OCI-M1 (cell line): Measurements from ENCODE around the gene BICDL2.

Experiments
- DNase-seq: peaks from one replicate; lab custom pipeline; 2025; lab: John Stamatoyannopoulos, UW

BICDL2 gene

DNA sequence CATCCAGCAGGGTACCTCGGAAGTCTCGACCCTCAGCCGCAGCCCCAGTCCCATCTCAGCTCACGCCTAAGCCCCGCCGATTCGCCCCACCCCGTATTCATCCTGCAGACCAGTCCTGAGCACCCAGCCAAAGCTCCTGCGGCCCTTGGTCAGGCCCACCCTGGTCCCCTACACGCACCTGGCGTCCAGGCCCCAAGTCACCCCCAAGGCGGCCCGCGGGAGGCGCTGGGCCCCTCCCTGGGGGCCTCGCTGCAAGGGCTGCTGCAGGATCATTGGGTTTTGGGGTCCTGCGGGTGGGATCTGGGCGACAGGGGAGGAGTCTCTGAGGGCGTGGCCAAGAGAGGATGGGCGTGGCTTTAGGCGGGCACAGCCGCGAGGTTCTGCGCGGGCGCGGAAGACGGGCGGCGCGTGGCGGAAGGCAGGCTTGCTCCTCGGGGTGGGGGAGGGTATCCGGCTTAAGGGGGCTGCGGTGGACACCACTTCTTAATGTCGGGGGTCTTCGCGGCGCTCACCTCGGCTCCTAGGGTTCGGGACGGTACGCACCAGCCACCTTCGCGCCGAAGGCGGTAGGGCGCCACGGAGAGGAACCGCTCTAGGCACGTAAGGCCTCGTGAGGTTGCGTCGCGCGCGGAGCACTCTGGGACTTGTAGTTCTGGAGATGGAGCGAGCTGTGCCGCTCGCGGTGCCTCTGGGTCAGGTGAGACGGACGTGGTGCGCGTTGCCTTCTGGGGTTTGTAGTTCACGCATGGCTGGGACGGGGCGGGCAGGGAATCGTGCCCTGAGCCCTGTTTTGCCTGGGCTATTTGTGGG, 12.9 kb downstream of the BICDL2 start, which contains the start of the genes HCFC1R1 and THOC6:
Gene HCFC1R1, minus strand, starts transcription at position 274 of the 810 bp plus-strand sequence. Its CDS starts 1 bp downstream, at position 273.
Gene THOC6, plus strand, starts transcription at position 367 of the 810 bp plus-strand sequence. Its CDS starts 292 bp downstream, at position 659.
- peak; percentile 98 for DNase-seq

DNA sequence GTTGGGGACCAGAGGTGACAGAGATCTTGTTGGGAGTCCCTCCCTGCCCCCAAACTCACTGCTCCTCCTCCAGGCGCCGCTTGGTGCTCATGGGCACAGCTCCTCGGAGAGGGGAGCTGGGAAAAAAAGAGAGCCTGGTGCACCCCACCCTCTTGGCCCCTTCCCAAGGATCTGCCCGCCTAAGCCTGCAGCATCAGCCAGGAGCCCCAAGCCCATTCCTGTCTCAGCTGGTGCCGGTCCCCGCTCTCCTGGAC, 13.4 kb downstream of the BICDL2 start:
- DNase-seq: no peak

DNA sequence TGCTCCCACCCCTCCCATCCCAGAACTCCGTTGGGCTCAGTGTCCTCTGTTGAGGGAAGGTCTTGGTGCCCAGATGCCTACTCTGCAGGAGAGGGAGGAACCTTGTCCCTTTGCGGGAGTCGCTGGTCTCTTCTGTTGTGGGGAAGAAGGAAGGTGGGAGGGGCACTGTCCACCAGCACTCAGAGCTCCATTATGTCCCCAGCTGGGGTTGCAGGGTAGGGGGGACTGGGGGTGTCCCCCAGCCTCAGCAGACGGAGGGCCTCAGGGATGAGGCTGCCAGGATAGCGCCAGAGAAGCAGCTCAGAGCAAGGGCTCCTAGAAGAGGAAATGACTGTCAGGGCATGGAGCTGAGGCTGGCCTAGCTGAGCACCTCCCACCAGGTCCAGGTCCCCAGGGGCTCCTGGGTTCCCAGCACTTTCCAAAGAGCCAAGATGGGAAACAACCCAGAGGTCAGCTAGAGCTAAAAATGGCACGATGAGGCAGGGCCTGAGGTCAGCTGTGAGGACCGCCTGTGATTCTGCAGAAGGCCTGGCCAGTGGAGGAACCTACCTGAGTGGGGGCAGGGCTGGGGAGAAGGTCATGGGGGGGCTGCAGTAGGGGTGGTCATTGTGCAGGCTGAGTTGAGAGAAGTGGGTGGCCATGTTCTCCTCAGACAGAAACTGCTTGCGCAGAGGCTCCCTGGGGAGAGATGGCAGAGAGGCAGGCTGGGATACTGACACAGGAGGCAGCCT, 13.9 kb downstream of the BICDL2 start:
- DNase-seq: peak; percentile 22

DNA sequence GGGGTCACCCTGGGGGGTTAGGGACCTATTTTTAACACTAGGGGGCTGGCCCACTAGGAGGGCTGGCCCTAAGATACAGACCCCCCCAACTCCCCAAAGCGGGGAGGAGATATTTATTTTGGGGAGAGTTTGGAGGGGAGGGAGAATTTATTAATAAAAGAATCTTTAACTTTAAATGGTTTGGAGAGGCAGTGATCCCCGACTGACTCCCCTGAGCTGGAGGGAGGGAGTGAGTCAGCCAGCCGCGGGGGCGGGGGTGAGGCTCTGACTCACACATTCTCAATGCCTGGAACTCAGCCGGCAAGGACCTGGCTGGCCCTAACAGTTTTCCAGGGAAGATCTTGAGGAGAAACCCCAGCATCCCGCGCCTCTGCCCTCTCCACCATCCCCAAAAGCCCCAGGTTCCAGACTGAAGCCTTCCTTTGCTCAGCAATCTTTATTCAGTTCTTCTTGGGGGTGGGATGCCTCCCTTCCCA, 14.5 kb downstream of the BICDL2 start:
- DNase-seq: peak; percentile 78

DNA sequence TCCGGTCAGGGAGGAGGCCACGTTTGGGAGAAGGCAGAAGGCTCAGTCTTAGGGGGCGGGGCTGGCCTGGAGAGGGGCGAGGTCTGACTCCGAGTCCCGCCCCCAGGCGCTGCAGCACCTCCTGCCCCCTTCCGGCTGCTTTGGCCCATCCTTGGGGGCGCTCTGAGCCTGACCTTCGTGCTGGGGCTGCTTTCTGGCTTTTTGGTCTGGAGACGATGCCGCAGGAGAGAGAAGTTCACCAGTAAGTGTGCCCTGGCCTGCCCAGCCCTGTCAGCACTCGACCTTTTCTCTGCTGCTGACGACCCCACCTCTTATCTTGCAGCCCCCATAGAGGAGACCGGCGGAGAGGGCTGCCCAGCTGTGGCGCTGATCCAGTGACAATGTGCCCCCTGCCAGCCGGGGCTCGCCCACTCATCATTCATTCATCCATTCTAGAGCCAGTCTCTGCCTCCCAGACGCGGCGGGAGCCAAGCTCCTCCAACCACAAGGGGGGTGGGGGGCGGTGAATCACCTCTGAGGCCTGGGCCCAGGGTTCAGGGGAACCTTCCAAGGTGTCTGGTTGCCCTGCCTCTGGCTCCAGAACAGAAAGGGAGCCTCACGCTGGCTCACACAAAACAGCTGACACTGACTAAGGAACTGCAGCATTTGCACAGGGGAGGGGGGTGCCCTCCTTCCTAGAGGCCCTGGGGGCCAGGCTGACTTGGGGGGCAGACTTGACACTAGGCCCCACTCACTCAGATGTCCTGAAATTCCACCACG, 15.1 kb downstream of the BICDL2 start:
- peak; percentile 87 for DNase-seq

DNA sequence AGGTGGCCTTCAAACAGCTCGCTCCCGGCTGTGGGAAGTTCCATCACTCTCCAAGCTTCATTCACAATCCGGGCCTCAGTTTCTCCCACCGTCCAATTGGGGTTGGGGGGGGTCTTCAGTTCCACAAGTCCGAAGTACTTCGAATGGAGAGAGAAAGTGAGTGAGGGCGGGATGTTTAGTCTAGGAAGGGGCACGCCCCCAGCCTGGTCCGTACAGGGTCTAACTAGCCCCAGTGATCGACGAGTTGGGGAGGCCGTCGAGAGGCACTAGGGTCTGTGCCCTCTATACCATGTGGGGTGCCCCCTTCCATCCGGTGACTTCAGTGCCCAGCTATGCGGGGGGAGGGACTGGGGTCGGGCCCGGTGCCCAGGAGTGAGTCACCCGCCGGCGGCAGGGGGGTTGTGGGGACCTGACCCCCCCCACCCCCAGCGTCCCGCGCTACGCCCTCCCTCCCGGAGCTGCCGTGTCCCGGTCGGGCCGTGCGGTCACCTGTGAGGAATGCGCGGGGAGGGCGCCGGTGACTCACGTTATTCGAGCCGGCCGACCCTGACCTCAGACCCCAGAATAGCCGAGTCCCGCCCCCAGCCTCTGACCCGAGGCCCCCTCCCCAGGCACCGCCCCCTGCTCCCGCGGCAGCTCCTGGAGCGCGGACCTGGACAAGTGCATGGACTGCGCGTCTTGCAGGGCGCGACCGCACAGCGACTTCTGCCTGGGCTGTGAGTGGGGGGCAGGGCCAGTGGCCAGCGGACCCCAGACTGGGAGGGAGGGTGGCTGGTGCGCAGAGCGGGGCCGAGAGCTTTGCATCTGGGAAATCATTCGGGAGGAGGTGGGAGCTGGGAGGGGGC, 15.9 kb downstream of the BICDL2 start:
- DNase-seq: peak; percentile 60

DNA sequence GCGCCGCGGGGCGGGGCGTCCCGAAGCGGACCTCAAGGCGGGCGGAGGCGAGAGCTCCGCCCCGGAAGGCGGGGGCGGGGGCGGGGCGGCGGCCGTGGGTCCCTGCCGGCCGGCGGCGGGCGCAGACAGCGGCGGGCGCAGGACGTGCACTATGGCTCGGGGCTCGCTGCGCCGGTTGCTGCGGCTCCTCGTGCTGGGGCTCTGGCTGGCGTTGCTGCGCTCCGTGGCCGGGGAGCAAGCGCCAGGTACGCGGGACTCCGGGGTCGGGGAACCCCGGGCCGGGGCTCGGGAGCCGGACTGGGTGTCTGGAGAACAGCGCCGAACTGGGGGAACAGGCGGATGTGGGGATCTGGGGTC, 16.5 kb downstream of the BICDL2 start, which contains the start of gene TNFRSF12A:
Gene TNFRSF12A, plus strand, starts transcription at position 122 of the 357 bp plus-strand sequence. Its CDS starts 30 bp downstream, at position 152.
- peak; percentile 85 for DNase-seq

DNA sequence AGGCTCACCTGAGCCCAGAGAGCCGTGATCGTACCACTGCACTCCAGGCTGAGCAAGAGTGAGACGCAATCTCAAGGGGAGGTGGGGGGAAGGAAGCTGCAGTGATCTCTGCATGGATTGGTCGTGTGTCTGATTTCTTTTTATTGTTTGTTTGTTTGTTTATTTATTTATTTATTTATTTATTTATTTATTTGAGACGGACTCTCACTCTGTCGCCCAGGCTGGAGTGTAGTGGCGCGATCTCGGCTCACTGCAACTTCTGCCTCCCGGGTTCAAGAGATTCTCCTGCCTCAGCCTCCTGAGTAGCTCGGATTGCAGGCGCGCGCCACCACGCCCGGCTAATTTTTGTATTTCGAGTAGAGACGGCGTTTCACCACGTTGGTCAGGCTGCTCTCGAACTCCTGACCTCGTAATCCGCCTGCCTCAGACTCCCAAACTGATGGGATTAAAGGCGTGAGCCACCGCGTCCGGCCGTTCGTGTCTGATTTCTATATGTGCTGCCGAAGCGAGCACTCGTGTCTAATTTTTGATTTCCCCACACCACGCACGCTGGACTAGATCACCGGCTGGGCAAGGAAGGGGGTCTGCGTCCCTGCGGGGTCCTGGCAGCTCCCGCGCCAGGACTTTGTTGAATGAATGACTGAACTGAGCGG, 17.0 kb downstream of the BICDL2 start:
- DNase-seq: no peak

DNA sequence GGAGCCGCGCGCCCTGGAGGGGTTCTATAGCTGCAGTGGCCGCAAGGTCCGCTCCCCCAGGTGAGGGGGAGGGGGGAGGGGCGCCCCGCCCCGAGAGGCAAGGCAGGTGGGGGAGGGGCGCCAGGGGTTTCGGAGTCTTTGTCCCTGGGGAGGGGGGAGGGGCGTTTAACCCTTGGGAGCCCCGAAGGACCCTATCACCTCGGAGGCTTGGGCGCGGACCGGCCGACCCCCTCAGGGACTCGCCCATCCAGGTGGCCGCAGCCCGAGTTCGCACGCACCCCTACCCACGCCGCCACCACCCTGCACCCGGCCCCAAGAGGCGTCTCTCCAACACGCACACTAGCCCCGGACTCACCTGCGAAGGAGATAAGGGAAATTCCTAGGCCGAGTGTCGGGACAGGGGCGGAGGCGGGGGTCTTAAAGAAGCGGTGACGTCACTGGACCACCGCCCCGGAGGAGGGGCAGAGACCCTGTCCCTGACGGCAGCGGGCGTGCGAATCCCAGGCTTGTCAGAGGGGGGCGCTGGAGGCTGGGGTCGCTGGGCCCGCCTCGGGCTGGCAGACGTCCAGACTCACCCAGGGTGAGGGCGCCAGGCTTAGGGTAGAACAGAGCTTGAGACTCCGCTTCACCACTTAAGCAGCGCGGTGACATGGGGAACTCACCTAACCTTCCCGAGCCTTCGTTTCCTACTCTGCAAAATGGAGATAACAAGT, 18.8 kb downstream of the BICDL2 start, which contains the start of gene CLDN6:
Gene CLDN6, minus strand, starts transcription at position 390 of the 713 bp plus-strand sequence. CDS start 2,162 bp downstream, outside the sequence.
- peak; percentile 23 for DNase-seq

DNA sequence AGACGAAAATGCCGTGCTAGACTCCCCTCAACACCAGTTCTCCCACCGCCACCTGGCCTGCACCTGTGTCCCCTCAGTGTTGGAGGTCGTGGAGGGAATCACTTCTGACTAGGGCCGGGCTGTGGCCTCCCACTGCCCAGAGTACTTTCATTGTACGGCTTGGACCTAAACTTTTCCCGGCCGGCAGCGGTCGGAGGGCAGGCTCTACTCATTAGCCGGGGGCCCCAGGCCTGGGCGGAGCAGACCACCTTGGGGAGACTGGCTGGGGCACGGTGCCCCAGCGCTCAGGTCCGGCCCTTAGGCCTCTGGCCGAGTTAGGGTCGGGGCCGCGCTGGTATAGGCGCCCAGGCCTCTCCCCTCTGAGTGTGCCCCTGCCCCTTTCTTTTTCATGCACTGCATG, 19.4 kb downstream of the BICDL2 start:
- DNase-seq: no peak

DNA sequence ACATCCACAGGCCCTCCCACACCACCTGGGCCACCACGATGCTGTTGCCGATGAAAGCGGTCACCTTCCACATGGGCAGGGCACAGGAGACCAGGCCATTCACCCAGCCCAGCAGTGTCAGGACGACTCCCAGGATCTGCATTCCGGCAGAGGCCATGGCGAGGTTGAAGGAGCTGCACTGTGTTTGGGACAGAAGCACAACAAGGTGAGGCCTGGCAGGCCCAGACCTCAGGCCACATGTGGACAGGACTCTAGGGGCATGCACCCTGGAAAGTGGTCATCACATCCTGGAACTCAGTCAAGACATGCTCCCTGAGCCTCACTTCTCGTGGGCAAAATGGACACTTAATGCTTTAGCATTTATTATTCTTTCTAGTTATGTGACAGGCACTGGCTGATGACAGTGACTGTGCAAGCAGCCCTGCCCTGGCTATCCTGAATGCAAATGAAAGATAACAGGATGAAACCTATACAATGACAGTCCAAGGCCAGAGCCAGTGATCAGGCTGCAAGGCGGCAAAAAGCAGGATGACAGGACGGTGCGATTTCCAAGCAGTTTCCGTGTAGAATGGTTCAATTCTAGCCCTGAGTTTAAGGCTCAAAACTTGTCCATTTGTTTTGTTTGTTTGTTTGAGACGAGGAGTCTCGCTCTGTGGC, 20.8 kb downstream of the BICDL2 start:
- DNase-seq: peak; percentile 30

DNA sequence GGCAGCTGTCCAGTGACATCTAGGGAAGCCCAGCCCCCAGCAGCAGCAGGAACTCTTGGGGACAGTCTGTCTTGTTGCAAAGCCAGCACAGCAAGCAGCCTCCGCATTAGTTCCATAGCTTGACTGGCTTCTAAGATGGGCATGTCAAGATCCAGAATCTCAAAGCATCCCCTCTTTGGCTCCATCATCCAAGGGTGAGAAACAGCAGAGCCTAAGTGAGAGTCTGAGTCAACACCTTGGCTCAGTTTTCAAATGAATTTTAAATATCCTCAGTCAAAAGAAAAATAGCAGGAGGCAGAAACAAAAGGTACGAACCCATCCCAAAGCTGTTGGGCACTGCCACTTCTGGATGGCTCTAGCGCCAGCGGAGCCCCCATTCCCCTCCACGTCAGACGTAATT, 21.8 kb downstream of the BICDL2 start:
- no peak for DNase-seq

DNA sequence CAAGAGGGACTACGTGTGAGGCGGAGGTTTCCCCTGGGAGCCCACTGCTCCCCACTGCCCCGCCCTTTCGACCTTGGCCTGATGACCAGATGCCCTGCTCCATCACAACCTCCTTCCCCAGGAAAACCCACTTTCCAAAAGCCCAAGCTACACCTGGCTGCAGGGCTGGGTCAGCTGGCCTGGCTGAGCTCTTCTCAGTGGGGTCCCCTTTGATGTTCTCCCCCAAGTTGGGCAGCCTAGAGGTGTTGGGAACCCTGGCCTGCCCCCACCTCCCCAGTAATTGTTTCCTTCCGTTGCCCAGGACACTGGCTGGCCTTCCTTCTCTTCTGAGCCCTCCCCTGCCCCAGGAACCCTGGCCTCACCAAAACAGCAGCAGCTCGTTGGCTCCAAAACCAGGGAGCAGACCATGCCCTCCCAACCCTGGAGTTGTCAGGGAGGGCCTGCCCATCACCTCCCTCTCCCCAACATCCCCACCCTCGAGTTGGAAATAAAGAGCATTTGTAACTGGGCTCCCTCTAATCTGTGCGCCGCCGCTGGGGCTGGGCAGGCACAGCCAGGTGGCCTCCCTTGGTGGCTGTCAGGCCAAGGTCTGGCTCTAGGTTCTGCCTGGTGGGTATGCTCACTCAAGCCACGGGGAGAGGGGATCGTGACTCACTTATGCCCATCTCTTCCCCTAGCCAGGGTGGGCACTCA, 22.6 kb downstream of the BICDL2 start:
- no peak for DNase-seq

DNA sequence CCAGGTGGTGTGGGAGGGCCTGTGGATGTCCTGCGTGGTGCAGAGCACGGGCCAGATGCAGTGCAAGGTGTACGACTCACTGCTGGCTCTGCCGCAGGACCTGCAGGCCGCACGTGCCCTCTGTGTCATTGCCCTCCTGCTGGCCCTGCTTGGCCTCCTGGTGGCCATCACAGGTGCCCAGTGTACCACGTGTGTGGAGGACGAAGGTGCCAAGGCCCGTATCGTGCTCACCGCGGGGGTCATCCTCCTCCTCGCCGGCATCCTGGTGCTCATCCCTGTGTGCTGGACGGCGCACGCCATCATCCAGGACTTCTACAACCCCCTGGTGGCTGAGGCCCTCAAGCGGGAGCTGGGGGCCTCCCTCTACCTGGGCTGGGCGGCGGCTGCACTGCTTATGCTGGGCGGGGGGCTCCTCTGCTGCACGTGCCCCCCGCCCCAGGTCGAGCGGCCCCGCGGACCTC, 23.2 kb downstream of the BICDL2 start:
- DNase-seq: no peak

DNA sequence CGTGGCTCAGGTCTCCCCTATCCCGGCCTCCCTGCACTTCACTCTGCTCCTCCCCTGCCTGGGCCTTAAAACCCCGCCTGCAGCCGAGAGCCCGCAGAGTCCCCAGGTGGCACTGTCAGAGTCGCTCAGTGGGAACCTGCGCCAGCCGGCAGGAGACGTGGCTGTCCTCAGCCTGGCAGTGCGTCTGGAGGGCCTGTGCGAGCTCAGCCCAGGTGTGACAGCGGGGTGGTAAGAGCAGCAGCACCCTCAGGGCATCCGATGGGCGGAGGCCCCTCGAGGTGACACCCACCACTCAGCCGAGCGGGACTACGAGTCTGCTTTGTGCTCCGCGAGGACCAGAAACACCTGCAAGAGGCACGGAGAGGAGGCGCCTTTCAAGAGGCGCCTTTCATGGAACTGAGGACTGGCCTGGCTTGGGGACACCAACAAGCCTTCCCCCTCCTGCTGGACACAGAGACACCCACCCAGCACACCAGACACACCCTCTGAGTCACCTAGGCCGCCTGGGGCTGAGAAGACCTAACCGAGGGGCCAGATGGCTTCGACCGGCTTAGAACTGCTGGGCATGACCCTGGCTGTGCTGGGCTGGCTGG, 23.8 kb downstream of the BICDL2 start, which contains the start of gene CLDN9:
Gene CLDN9, plus strand, starts transcription at position 96 of the 593 bp plus-strand sequence. Its CDS starts 440 bp downstream, at position 536.
- no peak for DNase-seq

DNA sequence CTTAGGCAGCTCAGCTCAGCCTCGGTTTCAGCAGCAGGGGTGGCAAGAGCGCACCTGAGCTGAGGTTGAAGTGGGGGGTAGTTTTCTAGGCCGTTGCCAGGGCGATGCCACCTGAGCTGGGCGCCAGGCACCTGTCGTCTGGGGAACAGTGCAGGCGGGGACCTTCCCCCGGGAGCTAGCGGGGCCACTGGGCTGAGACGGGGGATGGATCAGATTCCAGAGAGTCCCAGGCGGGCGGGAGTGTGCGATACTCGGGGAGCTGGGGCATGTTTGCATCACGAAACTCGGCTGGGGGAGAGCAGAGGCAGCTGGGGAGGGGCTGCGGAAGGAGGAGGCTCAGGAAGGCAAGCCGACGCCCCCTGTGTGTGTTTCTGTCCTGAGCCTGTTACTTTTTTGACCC, 24.5 kb downstream of the BICDL2 start:
- no peak for DNase-seq

DNA sequence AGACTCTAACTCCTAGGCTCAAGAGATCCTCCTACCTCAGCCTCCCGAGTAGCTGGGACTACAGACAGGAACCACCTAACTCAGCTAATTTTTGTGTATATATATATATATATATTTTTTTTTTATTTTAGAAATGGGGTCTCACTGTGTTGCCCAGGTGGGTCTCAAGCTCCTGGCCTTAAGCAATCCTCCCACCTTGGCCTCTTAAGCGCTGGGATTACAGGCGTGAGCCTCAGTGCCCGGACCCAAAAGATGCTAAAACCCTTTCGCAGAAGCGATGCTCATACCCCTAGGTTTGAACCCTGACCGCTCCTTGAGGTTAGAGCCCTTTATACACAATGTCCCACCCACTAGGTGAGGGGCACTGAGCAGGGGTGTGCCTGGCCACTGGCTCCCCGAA, 26.2 kb downstream of the BICDL2 start:
- DNase-seq: no peak
